Heart left ventricle (tissue), 13 donors: ENCODE results near the gene SUCNR1.

ENCODE experiments used
- CTCF ChIP-seq, 12 donors: fragments of 200-600 bp; sonication (generic) in 4 of 12; IDR thresholded peaks; one replicate each; pipeline versions ENCODE4 v1.5.0 to v1.8.0; 2018 to 2022; ENCODE audit warnings: antibody characterized with exemption in 12 of 12, mild to moderate bottlenecking in 5 of 12
- POLR2A ChIP-seq, 2 donors: fragments of 450-650 bp; IDR thresholded peaks; one replicate each; pipeline ENCODE4 v1.6.1; 2017; ENCODE audit warnings: antibody characterized with exemption in 2 of 2, mild to moderate bottlenecking in 2 of 2, moderate library complexity in 2 of 2
- donor health status: ischemic (EF 13 %, LVEDD 7.1; RV severe dilation, severe dysfunction).
- donor health status: DM: no; HTN: yes; CAD: no.
- donor health status: DM: no; HTN: no; CAD: no.
- donor health status: ischemic (EF 25% LVEDD 6.9; RV normal size, moderate dysfunction).
- donor health status: ischemic (EF 25% LVEDD 5.7; RV mildly dilated, moderate dysfunction).
- donor health status: ischemic (EF 35%, LVEDD 5.7; RV mildly dilated, moderate dysfunction).
- donor health status: nonischemic (EF 11% LVEDD 7.7; RV severe dilation, severe dysfunction).
- donor health status: DM: yes; HTN: yes; CAD: no.
- donor health status: PGD.
- donor health status: ischemic (EF 29% LVEDD 5.4; RV normal size, mild dysfunction).
- donor health status: nonischemic (EF 23%, LVEDD 6.1; RV moderate dilation, normal function).

DNA sequence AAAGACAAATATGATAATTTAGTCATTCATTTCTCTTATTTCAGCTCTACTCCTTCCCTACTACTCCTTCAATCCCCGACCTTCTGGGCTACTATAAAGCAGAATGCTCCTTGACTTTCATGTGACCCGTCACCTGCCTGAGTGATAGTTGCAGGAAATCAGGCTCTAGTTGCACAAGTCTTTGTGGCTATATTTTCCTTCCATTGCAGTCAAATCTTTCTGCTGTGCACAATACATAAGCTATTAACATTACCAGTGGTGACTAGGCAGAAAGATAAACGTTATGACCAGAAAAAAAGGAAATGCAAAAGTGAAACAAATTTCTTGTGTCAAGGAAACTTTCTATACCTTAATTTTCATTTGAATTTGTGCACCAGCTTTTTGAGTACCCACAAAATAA lies 2.3 kb downstream of the SUCNR1 start:
- TF ChIP-seq POLR2A (IDR thresholded peaks at IDR 0.05), result no peak
- no peak for TF ChIP-seq CTCF (IDR thresholded peaks at IDR 0.05)
